ENCODE measurements around the gene SCYL3.

GRCh38 chr1:169909499-169909898 lies 15.8 kb upstream of the SCYL3 start:
- TF ChIP-seq POLR2AphosphoS5 (IDR thresholded peaks at IDR 0.05): no peak
- no peak for TF ChIP-seq CTCF (IDR thresholded peaks at IDR 0.05)
